ENCODE data around the gene NSDHL.

GRCh38 chrX:152865232-152865920, 34.5 kb downstream of the NSDHL start:
- TF ChIP-seq CTCF (conservative IDR thresholded peaks at IDR 0.05; ENCODE audit: low read length) (no peak), EZH2phosphoT487 (IDR thresholded peaks at IDR 0.05; ENCODE audit: borderline replicate concordance, low read depth, low read length) (no peak)
